GM21367 (cell line): ENCODE data around the gene HMG20A.
A peak's percentile ranks its signal among the peaks of the same experiment; 100 is the strongest.
"Not testable (repeated sequence)": the region's sequence is repeated elsewhere in the genome, so short reads cannot be mapped to it uniquely, and the experiment has no call there.

Source experiments
- ATAC-seq: cut with Tn5 transposase; IDR thresholded peaks from one replicate; pipeline ENCODE4 v1.9.1; 2021; ENCODE audit not compliant: unreplicated experiment

Gene HMG20A

GRCh38 chr15:77406173-77406759 is 14.4 kb upstream of the HMG20A start:
- not testable (repeated sequence) for ATAC-seq

GRCh38 chr15:77406846-77407245 is 13.8 kb upstream of the HMG20A start:
- ATAC-seq, result no peak

GRCh38 chr15:77409259-77410156 is 11.2 kb upstream of the HMG20A start:
- peak; percentile 59 for ATAC-seq

GRCh38 chr15:77410157-77410500 is 10.6 kb upstream of the HMG20A start:
- not testable (repeated sequence) for ATAC-seq

GRCh38 chr15:77410701-77411618 is 9.7 kb upstream of the HMG20A start:
- ATAC-seq, result no peak

- no peak for ATAC-seq
Measured at GRCh38 chr15:77411619-77411976, 9.1 kb upstream of the HMG20A start.

GRCh38 chr15:77412972-77413698 is 7.6 kb upstream of the HMG20A start:
- ATAC-seq, result no peak

- ATAC-seq, result no peak
Measured at GRCh38 chr15:77413699-77414349, 6.9 kb upstream of the HMG20A start.

GRCh38 chr15:77414789-77415442 is 5.8 kb upstream of the HMG20A start:
- no peak for ATAC-seq

- no peak for ATAC-seq
Measured at GRCh38 chr15:77415450-77416147, 5.1 kb upstream of the HMG20A start.

- ATAC-seq, result no peak
Measured at GRCh38 chr15:77416148-77416455, 4.6 kb upstream of the HMG20A start.

- no peak for ATAC-seq
Measured at GRCh38 chr15:77416954-77417353, 3.7 kb upstream of the HMG20A start.

- ATAC-seq, result no peak
Measured at GRCh38 chr15:77417602-77418001, 3.1 kb upstream of the HMG20A start.

- no peak for ATAC-seq
Measured at GRCh38 chr15:77418391-77418965, 2.2 kb upstream of the HMG20A start.

- peak; percentile 13 for ATAC-seq
Measured at GRCh38 chr15:77418966-77419835, 1.5 kb upstream of the HMG20A start.

- ATAC-seq, result peak; percentile 76
Measured at GRCh38 chr15:77419836-77420609, 665 bp upstream of the HMG20A start, which contains the start of gene PEAK1. PEAK1 (minus strand) TSS chr15:77420104; CDS start chr15:77181926, 238,178 bp downstream.

- ATAC-seq, result no peak
Measured at GRCh38 chr15:77421370-77421700, 647 bp downstream of the HMG20A start.
